Measurements from ENCODE around the gene MTMR10.

Gene MTMR10

GRCh38 chr15:31001702-31002101 lies 10.3 kb upstream of the MTMR10 start:
- no peak for DNase-seq (ENCODE audit: low read depth in 1 of 2, low spot score in 1 of 2)

GRCh38 chr15:30999729-31000128 lies 8.3 kb upstream of the MTMR10 start:
- Histone ChIP-seq H3K27ac (replicated peaks) (no peak overlapping the region), H3K27me3 (ENCODE audit: insufficient read depth, poor library complexity, severe bottlenecking) (no peaks in the 10 kb centered on the region), H3K4me3 (replicated peaks; ENCODE audit: insufficient read depth, low read length) (no peak overlapping the region)
- DNase-seq (ENCODE audit: low read depth in 1 of 2, low spot score in 1 of 2), result no peak
- TF ChIP-seq GABPA (IDR thresholded peaks at IDR 0.05; ENCODE audit: low read depth) (no peak), SPI1 (IDR thresholded peaks at IDR 0.05; ENCODE audit: borderline replicate concordance, low read depth) (no peak), CTCF (IDR thresholded peaks at IDR 0.05; ENCODE audit: insufficient read depth, low read length) (no peak), POLR2AphosphoS5 (IDR thresholded peaks at IDR 0.05; ENCODE audit: low read depth) (no peak)
- TF ChIP-seq, protein P1, sequence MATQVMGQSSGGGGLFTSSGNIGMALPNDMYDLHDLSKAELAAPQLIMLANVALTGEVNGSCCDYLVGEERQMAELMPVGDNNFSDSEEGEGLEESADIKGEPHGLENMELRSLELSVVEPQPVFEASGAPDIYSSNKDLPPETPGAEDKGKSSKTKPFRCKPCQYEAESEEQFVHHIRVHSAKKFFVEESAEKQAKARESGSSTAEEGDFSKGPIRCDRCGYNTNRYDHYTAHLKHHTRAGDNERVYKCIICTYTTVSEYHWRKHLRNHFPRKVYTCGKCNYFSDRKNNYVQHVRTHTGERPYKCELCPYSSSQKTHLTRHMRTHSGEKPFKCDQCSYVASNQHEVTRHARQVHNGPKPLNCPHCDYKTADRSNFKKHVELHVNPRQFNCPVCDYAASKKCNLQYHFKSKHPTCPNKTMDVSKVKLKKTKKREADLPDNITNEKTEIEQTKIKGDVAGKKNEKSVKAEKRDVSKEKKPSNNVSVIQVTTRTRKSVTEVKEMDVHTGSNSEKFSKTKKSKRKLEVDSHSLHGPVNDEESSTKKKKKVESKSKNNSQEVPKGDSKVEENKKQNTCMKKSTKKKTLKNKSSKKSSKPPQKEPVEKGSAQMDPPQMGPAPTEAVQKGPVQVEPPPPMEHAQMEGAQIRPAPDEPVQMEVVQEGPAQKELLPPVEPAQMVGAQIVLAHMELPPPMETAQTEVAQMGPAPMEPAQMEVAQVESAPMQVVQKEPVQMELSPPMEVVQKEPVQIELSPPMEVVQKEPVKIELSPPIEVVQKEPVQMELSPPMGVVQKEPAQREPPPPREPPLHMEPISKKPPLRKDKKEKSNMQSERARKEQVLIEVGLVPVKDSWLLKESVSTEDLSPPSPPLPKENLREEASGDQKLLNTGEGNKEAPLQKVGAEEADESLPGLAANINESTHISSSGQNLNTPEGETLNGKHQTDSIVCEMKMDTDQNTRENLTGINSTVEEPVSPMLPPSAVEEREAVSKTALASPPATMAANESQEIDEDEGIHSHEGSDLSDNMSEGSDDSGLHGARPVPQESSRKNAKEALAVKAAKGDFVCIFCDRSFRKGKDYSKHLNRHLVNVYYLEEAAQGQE (IDR thresholded peaks at IDR 0.05; ENCODE audit: insufficient replicate concordance, low read depth), result no peak

More at GRCh38 chr15:31001702-31002101, 10.3 kb upstream of the MTMR10 start:
- Histone ChIP-seq H3K27me3 (ENCODE audit: insufficient read depth, poor library complexity, severe bottlenecking) (no peaks in the 10 kb centered on the region), H3K4me3 (replicated peaks; ENCODE audit: insufficient read depth, low read length) (no peak overlapping the region), H3K27ac (replicated peaks) (no peak overlapping the region)
- TF ChIP-seq SPI1 (IDR thresholded peaks at IDR 0.05; ENCODE audit: borderline replicate concordance, low read depth) (no peak), CTCF (IDR thresholded peaks at IDR 0.05; ENCODE audit: insufficient read depth, low read length) (no peak), GABPA (IDR thresholded peaks at IDR 0.05; ENCODE audit: low read depth) (no peak), POLR2AphosphoS5 (IDR thresholded peaks at IDR 0.05; ENCODE audit: low read depth) (no peak)
- TF ChIP-seq, protein P1 (IDR thresholded peaks at IDR 0.05; ENCODE audit: insufficient replicate concordance, low read depth), result no peak

- Histone ChIP-seq H3K4me3 (replicated peaks; ENCODE audit: insufficient read depth, low read length) (no peak overlapping the region), H3K27me3 (ENCODE audit: insufficient read depth, poor library complexity, severe bottlenecking) (no peaks in the 10 kb centered on the region), H3K27ac (replicated peaks) (no peak overlapping the region)
- no peak for DNase-seq (ENCODE audit: low read depth in 1 of 2, low spot score in 1 of 2)
- no peak for TF ChIP-seq GABPA (IDR thresholded peaks at IDR 0.05; ENCODE audit: low read depth)
- no peak for TF ChIP-seq CTCF (IDR thresholded peaks at IDR 0.05; ENCODE audit: insufficient read depth, low read length)
- TF ChIP-seq, protein P1 (IDR thresholded peaks at IDR 0.05; ENCODE audit: insufficient replicate concordance, low read depth), result no peak
- TF ChIP-seq SPI1 (IDR thresholded peaks at IDR 0.05; ENCODE audit: borderline replicate concordance, low read depth), result no peak
Observed at GRCh38 chr15:30997270-30997669, 5.8 kb upstream of the MTMR10 start.

All from HL-60 (cell line).